GM12874 (cell line): Measurements from ENCODE around the gene DGKZ.

Experiments
- TF ChIP-seq, protein P1 (sequence below): IDR thresholded peaks from 2 replicates; pipeline ENCODE4 v1.5.1; 2011; ENCODE audit warnings: low read depth, mild to moderate bottlenecking, control low read depth, low read length, moderate library complexity; ENCODE audit not compliant: insufficient read depth

Gene DGKZ

DNA sequence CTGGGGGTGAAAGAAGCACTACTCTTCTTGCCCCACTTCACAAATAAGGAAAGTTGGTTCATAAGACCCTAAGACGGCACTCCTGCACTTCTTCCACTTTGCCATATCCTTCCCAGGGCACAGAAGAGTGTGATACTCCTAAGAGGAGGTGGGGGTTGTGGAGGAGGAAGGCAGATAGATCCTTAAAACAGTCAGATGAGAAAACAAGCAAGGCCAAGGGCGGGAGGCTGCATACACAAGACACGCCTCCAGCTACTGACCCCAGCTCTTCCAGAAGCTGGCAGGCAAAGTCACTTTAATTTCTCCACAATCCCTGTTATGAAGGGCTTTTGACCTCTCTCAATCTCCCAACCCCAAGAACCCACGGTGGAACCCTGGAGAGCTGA, 46.0 kb downstream of the DGKZ start:
- TF ChIP-seq, protein P1, sequence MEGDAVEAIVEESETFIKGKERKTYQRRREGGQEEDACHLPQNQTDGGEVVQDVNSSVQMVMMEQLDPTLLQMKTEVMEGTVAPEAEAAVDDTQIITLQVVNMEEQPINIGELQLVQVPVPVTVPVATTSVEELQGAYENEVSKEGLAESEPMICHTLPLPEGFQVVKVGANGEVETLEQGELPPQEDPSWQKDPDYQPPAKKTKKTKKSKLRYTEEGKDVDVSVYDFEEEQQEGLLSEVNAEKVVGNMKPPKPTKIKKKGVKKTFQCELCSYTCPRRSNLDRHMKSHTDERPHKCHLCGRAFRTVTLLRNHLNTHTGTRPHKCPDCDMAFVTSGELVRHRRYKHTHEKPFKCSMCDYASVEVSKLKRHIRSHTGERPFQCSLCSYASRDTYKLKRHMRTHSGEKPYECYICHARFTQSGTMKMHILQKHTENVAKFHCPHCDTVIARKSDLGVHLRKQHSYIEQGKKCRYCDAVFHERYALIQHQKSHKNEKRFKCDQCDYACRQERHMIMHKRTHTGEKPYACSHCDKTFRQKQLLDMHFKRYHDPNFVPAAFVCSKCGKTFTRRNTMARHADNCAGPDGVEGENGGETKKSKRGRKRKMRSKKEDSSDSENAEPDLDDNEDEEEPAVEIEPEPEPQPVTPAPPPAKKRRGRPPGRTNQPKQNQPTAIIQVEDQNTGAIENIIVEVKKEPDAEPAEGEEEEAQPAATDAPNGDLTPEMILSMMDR: no peak

GRCh38 chr11:46393759-46394158, 46.5 kb downstream of the DGKZ start:
- TF ChIP-seq, protein P1: no peak

- TF ChIP-seq, protein P1: no peak
Measured at GRCh38 chr11:46397526-46397925, 50.3 kb downstream of the DGKZ start.

DNA sequence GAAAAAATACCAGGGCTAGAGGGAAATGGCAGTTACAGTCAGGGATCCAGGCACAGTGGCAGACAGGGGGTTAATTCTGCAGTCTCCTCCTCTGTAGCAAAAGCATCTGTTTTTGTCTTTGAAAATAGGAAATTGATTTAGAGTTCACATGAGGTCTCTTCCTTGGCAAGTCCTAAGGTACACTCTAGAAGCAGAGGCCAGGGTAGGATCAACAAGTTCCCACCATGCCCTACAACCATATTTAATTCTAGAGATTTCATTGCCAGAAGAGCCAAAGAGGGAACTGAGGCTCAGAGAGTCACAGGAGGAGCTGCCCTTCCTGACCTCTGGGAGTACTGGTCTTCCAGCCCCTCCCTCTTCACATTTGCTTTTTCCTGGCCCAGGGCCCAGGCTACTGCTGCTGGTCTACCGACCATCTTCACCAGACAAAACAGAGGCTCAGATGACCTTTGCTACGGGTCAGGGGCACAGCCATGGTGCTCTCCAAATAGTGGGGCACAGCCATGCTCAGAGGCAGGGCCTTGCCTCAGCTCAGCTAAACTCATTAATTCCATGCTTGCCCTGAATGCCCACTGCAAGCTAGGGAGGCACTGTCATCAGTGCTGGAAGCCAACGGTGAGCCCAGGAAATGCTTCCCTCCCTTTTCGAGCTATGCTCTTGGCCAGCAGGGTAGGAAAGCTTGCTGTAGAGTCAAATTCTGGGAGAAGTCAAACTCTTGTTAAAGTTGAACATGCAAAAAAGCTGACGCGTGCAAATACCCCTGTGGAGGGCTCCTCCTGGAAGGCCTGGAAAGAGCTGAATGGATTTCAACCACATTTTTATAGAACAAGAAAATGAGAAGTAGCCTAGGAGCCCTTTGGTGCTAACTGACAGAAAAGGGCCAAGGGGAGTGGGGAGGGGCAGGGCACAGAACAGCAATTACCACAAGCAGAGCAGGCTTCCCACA, 56.0 kb downstream of the DGKZ start:
- TF ChIP-seq, protein P1: no peak

GRCh38 chr11:46404476-46405017, 57.3 kb downstream of the DGKZ start:
- TF ChIP-seq, protein P1: no peak

GRCh38 chr11:46407635-46408034, 60.4 kb downstream of the DGKZ start:
- TF ChIP-seq, protein P1: no peak

DNA sequence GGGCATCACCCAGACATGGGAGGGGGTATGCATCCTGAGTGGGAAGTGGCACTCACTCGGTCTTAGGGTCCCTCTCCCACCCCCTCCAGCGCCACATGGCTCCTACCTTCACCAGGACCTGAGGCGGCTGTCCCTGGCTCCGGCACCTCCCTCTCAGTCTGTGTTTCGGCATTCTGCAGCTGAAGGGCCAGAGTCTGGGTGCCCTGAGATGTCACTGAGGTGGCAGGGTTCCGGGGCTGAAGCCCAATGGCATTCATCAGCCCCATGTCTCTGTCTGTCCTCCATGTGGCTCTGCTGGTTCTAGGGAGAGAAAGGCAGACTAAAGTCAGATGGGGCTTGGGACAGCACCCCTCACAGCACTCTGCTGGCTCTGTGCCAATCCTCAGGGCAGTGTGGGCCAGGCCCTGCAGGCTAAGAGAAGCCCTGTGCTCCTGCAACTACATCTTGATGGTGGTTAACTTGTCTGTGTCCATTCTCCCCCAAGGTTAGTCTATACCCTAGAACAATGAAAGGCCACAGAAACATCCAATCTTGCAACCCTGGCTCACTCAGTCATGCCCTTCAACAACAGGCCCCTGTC, 61.2 kb downstream of the DGKZ start:
- TF ChIP-seq, protein P1: no peak
